ENCODE measurements around the gene PBRM1. TPM values are rescaled to one million over a fixed set of nuclear protein-coding genes. Genes with fewer than 3 reads are reported as not detected.

The PBRM1 gene
- total RNA-seq, 1 donor = 100 TPM

- no peaks in the 10 kb centered on the region for H3K9me3 ChIP-seq (ENCODE audit: low read depth, low read length)
- TF ChIP-seq CTCF (IDR thresholded peaks at IDR 0.05; ENCODE audit: extremely low read depth, low read depth, low read length) = no peak
- H3K4me2 ChIP-seq (ENCODE audit: insufficient read depth, low read length) = no peak overlapping the region
- H3K4me1 ChIP-seq (ENCODE audit: insufficient read depth, low read length) = peaks cover 10% of the 10 kb centered on the region
- H3K36me3 ChIP-seq (ENCODE audit: insufficient read depth, low read length) = peaks cover 27% of the 10 kb centered on the region
- no peak for DNase-seq (ENCODE audit: insufficient read length, low spot score, missing footprints)
- H4K20me1 ChIP-seq (ENCODE audit: insufficient read depth, low read length) = no peaks in the 10 kb centered on the region
- no peaks in the 10 kb centered on the region for H3K27me3 ChIP-seq (ENCODE audit: insufficient read depth, low read length)
- H3K79me2 ChIP-seq (ENCODE audit: insufficient read depth, low read length) = no peaks in the 10 kb centered on the region
- no peak overlapping the region for H3K27ac ChIP-seq (ENCODE audit: low read depth, low read length)
- H2AFZ ChIP-seq (ENCODE audit: low read length) = no peak overlapping the region
- H3K4me3 ChIP-seq (ENCODE audit: insufficient read depth, low read length) = no peak overlapping the region
Observed at GRCh38 chr3:52568069-52568468, 117.6 kb downstream of the PBRM1 start.

- no peak overlapping the region for H3K4me3 ChIP-seq (ENCODE audit: insufficient read depth, low read length)
- H3K36me3 ChIP-seq (ENCODE audit: insufficient read depth, low read length) = peaks cover 48% of the 10 kb centered on the region
- no peaks in the 10 kb centered on the region for H4K20me1 ChIP-seq (ENCODE audit: insufficient read depth, low read length)
- no peaks in the 10 kb centered on the region for H3K79me2 ChIP-seq (ENCODE audit: insufficient read depth, low read length)
- H3K4me1 ChIP-seq (ENCODE audit: insufficient read depth, low read length) = peaks cover 5% of the 10 kb centered on the region
- no peak for DNase-seq (ENCODE audit: insufficient read length, low spot score, missing footprints)
- H3K27me3 ChIP-seq (ENCODE audit: insufficient read depth, low read length) = no peaks in the 10 kb centered on the region
- no peak for TF ChIP-seq CTCF (IDR thresholded peaks at IDR 0.05; ENCODE audit: extremely low read depth, low read depth, low read length)
- H3K9me3 ChIP-seq (ENCODE audit: low read depth, low read length) = no peaks in the 10 kb centered on the region
- no peak overlapping the region for H3K4me2 ChIP-seq (ENCODE audit: insufficient read depth, low read length)
- no peak overlapping the region for H2AFZ ChIP-seq (ENCODE audit: low read length)
- no peak overlapping the region for H3K27ac ChIP-seq (ENCODE audit: low read depth, low read length)
Observed at GRCh38 chr3:52563984-52564383, 121.7 kb downstream of the PBRM1 start.

DNA sequence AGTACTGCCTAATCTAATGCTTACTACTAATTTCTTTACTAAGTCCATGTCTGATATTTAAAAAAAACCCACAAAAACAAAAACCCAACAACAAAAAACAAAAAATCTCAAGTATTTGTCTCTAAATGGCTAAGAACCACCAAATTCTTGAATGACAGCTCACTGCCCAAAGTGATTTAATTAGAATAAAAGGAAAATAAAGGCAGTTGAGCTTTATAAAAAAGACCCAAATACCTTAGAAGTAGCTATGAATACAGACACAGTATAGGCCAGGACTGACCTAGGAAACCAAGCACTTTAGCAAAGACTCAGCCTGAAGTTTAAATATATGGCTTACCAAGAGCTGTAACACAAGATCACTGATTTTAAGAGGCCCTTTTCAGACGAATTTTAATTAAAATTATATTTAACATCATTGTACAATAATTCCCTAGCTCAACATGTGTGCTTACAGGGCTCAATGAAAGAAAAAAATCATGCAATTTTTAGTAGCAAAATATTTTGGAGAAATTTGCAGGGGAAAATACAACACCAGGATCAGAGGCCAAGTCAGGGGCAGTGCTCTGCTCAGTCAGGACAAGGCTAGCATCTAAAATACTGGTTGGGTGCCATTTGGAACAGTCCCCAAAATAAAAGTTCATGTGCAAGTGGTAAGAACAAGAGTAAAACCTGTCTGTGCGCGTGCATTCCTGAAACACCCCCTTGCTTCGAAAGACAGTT is 124.5 kb downstream of the PBRM1 start:
- H3K36me3 ChIP-seq (ENCODE audit: insufficient read depth, low read length) = peaks cover 65% of the 10 kb centered on the region

More for the DNA sequence above, 124.5 kb downstream of the PBRM1 start:
- no peak for DNase-seq (ENCODE audit: insufficient read length, low spot score, missing footprints)
- H3K27ac ChIP-seq (ENCODE audit: low read depth, low read length) = no peak overlapping the region
- H3K4me2 ChIP-seq (ENCODE audit: insufficient read depth, low read length) = no peak overlapping the region
- no peaks in the 10 kb centered on the region for H3K27me3 ChIP-seq (ENCODE audit: insufficient read depth, low read length)
- H3K4me3 ChIP-seq (ENCODE audit: insufficient read depth, low read length) = no peak overlapping the region
- H4K20me1 ChIP-seq (ENCODE audit: insufficient read depth, low read length) = no peaks in the 10 kb centered on the region
- no peak for TF ChIP-seq CTCF (IDR thresholded peaks at IDR 0.05; ENCODE audit: extremely low read depth, low read depth, low read length)
- H3K9me3 ChIP-seq (ENCODE audit: low read depth, low read length) = no peaks in the 10 kb centered on the region
- peaks cover 10% of the 10 kb centered on the region for H3K4me1 ChIP-seq (ENCODE audit: insufficient read depth, low read length)
- H3K79me2 ChIP-seq (ENCODE audit: insufficient read depth, low read length) = no peaks in the 10 kb centered on the region
- no peak overlapping the region for H2AFZ ChIP-seq (ENCODE audit: low read length)

Data from osteoblast (primary cell).